ENCODE data around the gene YWHAH. TPM values are rescaled to one million over a fixed set of nuclear protein-coding genes. Genes with fewer than 3 reads are reported as not detected.

The YWHAH gene
- total RNA-seq, 1 donor from 2014 or later = 139 TPM

GRCh38 chr22:31917227-31917921, 27.0 kb upstream of the YWHAH start:
- Histone ChIP-seq H3K9me3 (no peaks in the 10 kb centered on the region), H3K27ac (no peak overlapping the region), H3K4me3 (no peak overlapping the region), H3K36me3 (no peaks in the 10 kb centered on the region), H3K27me3 (no peaks in the 10 kb centered on the region), H3K4me1 (no peaks in the 10 kb centered on the region)
- TF ChIP-seq CTCF (IDR thresholded peaks at IDR 0.05) = no peak
- peak; percentile 11 to 65 for DNase-seq (ENCODE audit: low spot score in 2 of 2)
- intact Hi-C loops (cut with DNase I) = no loop called here

GRCh38 chr22:31919730-31920129, 24.6 kb upstream of the YWHAH start:
- no peaks in the 10 kb centered on the region for H3K36me3 ChIP-seq
- H3K27ac ChIP-seq = no peak overlapping the region
- no peaks in the 10 kb centered on the region for H3K4me1 ChIP-seq
- no peak overlapping the region for H3K4me3 ChIP-seq
- H3K27me3 ChIP-seq = no peaks in the 10 kb centered on the region
- no peak for TF ChIP-seq CTCF (IDR thresholded peaks at IDR 0.05)
- intact Hi-C loops (cut with DNase I) = loop anchor here (5.0 kb wide), 1 partner anchor 53 kb away; no protein-coding TSS in a partner anchor
- no peaks in the 10 kb centered on the region for H3K9me3 ChIP-seq
- DNase-seq (ENCODE audit: low spot score in 2 of 2) = no peak

- no peak for TF ChIP-seq CTCF (IDR thresholded peaks at IDR 0.05)
- intact Hi-C loops (cut with DNase I) = loop anchor here (5.0 kb wide), 1 partner anchor 52 kb away; no protein-coding TSS in a partner anchor
- Histone ChIP-seq H3K27ac (no peak overlapping the region), H3K4me3 (no peak overlapping the region), H3K27me3 (no peaks in the 10 kb centered on the region), H3K36me3 (no peaks in the 10 kb centered on the region), H3K9me3 (no peaks in the 10 kb centered on the region), H3K4me1 (no peaks in the 10 kb centered on the region)
- no peak for DNase-seq (ENCODE audit: low spot score in 2 of 2)
Observed at GRCh38 chr22:31920306-31920705, 24.0 kb upstream of the YWHAH start.

GRCh38 chr22:31921106-31921505, 23.2 kb upstream of the YWHAH start:
- no peak for DNase-seq (ENCODE audit: low spot score in 2 of 2)
- Histone ChIP-seq H3K36me3 (no peaks in the 10 kb centered on the region), H3K4me3 (no peak overlapping the region), H3K27me3 (no peaks in the 10 kb centered on the region), H3K9me3 (no peaks in the 10 kb centered on the region), H3K27ac (no peak overlapping the region), H3K4me1 (no peaks in the 10 kb centered on the region)
- no peak for TF ChIP-seq CTCF (IDR thresholded peaks at IDR 0.05)
- intact Hi-C loops (cut with DNase I) = loop anchor here (5.0 kb wide), 1 partner anchor 51 kb away; no protein-coding TSS in a partner anchor

- Histone ChIP-seq H3K36me3 (no peaks in the 10 kb centered on the region), H3K4me1 (no peaks in the 10 kb centered on the region), H3K27me3 (no peaks in the 10 kb centered on the region), H3K9me3 (no peaks in the 10 kb centered on the region), H3K4me3 (no peak overlapping the region), H3K27ac (no peak overlapping the region)
- DNase-seq (ENCODE audit: low spot score in 2 of 2) = no peak
- intact Hi-C loops (cut with DNase I) = loop anchor here (5.0 kb wide), 1 partner anchor 50 kb away; no protein-coding TSS in a partner anchor
- no peak for TF ChIP-seq CTCF (IDR thresholded peaks at IDR 0.05)
Observed at GRCh38 chr22:31922534-31922933, 21.8 kb upstream of the YWHAH start.
